Brain microvascular endothelial cell (primary cell): ENCODE results near the gene ALDOC.

ENCODE experiments used
- DNase-seq: peaks from one replicate; pipeline ENCODE4 v3.0.0-alpha.2; 2020
- H3K27ac ChIP-seq: fragments of 250-450 bp; sonication (Bioruptor Pico); 2 replicates; pipeline ENCODE4 v1.5.1; 2020; ENCODE audit warnings: mild to moderate bottlenecking, moderate library complexity
- H3K27me3 ChIP-seq: fragments of 250-450 bp; sonication (Bioruptor Pico); replicated peaks from 2 replicates; pipeline ENCODE4 v1.5.1; 2020; ENCODE audit warnings: mild to moderate bottlenecking
- H3K36me3 ChIP-seq: fragments of 250-450 bp; sonication (Bioruptor Pico); replicated peaks from 2 replicates; pipeline ENCODE4 v1.5.1; 2020; ENCODE audit warnings: mild to moderate bottlenecking
- H3K4me3 ChIP-seq: 2 replicates; pipeline ENCODE4 v1.5.1; 2011; ENCODE audit warnings: low read depth, mild to moderate bottlenecking, control low read depth, low read length, moderate library complexity
- in situ Hi-C: cut with HindIII; loops from 2 replicates; pipeline ENCODE4 v1.10.0; 2017; ENCODE audit warnings: low sequenced_read_pairs, low pct_ligation_motif_present
- TF ChIP-seq, protein P1 (sequence below): IDR thresholded peaks from 2 replicates; pipeline ENCODE4 v1.5.1; 2011; ENCODE audit warnings: low read depth, mild to moderate bottlenecking, moderate library complexity, low read length, control low read depth, inconsistent platforms; ENCODE audit errors: missing control alignments

Gene ALDOC

DNA sequence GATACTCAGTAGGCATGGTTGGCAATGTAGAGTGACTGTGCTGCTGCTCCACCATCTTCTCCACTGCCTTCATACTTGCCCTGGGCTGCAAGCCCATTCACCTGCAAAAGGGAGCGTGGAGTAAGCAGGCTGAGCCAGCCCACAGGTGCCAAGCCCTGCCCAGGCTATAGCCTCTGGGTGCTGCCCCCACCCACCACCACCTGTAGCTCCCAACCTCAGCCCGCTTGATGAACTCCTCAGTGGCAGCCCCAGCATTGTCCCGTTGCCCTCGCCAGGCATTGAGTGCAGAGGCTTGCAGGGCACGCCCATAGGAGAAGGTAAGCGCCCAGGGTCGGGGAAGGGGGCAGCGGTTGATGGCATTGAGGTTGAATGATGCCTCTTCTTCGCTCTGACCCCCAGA, 3.2 kb downstream of the ALDOC start:
- DNase-seq = no peak
- in situ Hi-C loops = no loop called here
- Histone ChIP-seq H3K4me3 (no peak overlapping the region), H3K36me3 (peaks cover 9% of the 10 kb centered on the region), H3K27ac (no peak overlapping the region), H3K27me3 (no peaks in the 10 kb centered on the region)
- TF ChIP-seq, protein P1, sequence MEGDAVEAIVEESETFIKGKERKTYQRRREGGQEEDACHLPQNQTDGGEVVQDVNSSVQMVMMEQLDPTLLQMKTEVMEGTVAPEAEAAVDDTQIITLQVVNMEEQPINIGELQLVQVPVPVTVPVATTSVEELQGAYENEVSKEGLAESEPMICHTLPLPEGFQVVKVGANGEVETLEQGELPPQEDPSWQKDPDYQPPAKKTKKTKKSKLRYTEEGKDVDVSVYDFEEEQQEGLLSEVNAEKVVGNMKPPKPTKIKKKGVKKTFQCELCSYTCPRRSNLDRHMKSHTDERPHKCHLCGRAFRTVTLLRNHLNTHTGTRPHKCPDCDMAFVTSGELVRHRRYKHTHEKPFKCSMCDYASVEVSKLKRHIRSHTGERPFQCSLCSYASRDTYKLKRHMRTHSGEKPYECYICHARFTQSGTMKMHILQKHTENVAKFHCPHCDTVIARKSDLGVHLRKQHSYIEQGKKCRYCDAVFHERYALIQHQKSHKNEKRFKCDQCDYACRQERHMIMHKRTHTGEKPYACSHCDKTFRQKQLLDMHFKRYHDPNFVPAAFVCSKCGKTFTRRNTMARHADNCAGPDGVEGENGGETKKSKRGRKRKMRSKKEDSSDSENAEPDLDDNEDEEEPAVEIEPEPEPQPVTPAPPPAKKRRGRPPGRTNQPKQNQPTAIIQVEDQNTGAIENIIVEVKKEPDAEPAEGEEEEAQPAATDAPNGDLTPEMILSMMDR = no peak

DNA sequence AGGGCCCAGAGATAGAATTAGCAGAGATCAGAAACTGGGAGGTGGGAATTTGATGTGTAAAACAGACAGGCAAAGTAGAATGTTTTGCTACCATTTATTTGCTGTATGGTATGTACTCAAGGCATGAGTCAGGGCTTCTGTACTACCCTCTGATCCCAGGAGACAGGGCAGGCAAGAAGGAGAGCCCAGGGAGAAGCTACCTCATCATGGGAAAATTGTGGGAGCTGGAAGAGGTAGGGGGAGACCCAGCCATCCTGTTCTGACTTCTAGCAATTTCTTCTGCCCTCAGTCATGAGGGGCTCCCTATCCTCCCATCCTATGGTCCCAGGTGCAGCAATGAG, 3.7 kb downstream of the ALDOC start:
- in situ Hi-C loops = no loop called here
- no peak overlapping the region for H3K4me3 ChIP-seq
- no peak for DNase-seq
- TF ChIP-seq, protein P1 = no peak
- H3K27me3 ChIP-seq = no peaks in the 10 kb centered on the region
- H3K27ac ChIP-seq = no peak overlapping the region
- peaks cover 4% of the 10 kb centered on the region for H3K36me3 ChIP-seq

DNA sequence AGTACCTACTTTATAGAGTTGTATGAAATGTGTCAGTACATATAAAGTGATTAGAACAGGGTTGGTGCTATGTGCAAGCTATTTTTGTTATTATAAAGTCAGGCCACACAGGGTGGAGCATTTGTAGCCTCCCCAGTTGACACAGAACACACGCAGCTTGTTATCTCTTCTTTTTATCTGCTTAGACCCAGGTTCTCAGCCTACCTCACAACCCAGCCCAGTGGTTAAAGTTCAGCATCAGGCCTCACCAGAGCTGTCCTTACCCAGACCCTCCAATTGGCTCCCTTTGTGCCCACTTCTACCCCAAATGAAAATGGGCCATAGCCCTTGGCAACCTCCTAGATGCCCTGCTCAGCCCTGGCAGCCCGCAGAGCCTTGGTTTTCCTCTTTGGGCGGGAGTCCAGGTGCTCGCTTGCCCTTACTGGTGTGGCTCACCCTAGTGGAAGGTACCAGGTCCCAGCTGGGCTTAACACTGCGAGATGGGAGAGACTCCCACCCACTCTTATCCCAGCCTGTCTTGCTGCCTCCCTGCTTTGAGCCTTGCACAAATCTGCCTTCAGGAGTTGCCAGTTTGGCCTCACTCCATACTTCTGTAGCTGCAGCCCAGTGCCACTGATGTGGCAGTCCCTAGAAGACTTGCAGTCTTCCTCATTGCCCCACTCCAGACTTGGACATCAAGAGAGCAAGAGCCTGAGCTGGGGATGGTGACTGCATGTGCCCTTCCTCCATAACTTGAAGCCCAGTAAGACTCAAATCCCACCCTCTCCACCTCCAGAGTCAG, 4.2 kb downstream of the ALDOC start:
- peaks cover 2% of the 10 kb centered on the region for H3K36me3 ChIP-seq
- DNase-seq = no peak
- TF ChIP-seq, protein P1 = no peak
- H3K27ac ChIP-seq = no peak overlapping the region
- in situ Hi-C loops = no loop called here
- H3K4me3 ChIP-seq = no peak overlapping the region
- no peaks in the 10 kb centered on the region for H3K27me3 ChIP-seq

DNA sequence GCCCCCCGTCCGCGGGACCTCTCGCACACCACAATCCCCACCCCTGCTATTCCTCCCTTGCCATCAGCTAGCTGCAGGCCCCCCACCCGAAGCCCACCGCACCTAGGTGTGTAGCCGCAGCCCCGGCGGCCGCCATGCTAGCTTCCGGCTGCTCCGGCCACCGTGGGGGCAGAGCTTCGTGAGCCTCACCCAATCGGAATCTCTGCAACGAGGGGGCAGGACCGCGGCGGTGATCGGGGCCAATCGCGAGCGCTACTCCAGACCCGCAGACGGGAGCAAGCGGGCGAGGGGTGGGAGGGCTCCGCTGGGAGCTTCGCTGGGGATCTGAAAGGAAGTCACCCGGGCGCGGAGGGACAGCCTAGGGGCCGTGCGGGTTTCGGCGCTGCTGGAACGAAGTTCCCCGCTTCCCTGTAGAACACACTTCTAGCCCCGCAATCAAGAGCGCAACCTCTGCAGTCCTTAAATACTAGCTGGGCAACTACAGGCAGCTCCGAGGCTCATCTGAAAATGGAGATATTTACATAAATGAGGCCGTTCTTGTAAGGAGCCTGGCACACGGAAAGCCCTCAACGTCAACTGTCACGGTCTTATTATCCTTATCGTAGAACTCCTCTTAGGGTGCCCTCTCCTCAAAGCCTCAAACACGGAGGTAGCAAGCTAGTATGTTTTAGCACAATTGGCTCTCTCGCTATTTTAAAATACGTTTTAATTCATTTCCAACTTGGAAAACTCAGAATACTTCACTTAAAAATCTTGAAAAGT, 5.2 kb downstream of the ALDOC start, which contains the start of gene PIGS:
Gene PIGS (minus strand): TSS at position 164 of the 762 bp plus-strand sequence. CDS start 28 bp downstream, at position 136.
- peaks cover 2% of the 10 kb centered on the region for H3K36me3 ChIP-seq
- peak; percentile 88 for DNase-seq
- H3K27me3 ChIP-seq = no peaks in the 10 kb centered on the region
- peak within 1 kb of the TSS; percentile 96 for H3K4me3 ChIP-seq
- in situ Hi-C loops = no loop called here
- H3K27ac ChIP-seq = no peak within 1 kb of the TSS
- TF ChIP-seq, protein P1 = no peak

DNA sequence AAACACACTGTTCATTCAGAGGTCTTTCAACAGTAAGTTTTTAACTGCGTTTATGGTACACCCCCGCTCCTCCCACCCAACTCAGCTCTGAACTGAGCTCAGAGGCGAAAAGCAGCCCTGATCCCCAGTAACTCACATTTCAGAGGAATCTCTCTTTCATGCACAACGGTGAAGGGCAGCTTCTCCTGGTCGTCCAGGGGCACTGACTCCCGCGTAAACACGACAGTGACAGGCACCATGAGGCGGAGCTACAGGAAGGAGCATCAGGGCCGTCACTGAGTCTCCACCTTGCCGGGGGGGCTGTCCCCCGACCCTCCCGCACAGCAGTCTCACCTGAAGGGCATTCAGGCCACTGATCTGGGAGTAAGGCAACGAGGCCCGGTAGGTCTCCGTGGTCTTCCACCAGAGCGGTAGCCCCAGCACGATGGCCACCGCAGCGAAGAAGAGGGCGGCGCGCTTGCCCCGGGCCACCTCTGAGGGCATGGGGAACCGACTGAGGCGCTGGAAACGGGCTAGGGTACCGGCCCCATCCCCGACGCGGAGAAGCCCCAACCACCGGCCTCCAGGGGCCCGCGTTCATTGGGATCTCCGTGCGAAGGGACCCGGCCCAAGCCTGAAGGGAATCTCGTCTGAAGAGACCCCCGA, 5.9 kb downstream of the ALDOC start:
- TF ChIP-seq, protein P1 = no peak
- in situ Hi-C loops = no loop called here
- H3K36me3 ChIP-seq = peaks cover 2% of the 10 kb centered on the region
- no peaks in the 10 kb centered on the region for H3K27me3 ChIP-seq
- H3K27ac ChIP-seq = no peak overlapping the region
- peak overlapping the region; percentile 96 for H3K4me3 ChIP-seq
- DNase-seq = no peak
